ENCODE measurements around the gene KIAA1549.
"Not testable (repeated sequence)": the region's sequence is repeated elsewhere in the genome, so short reads cannot be mapped to it uniquely, and the experiment has no call there.

KIAA1549 gene

DNA sequence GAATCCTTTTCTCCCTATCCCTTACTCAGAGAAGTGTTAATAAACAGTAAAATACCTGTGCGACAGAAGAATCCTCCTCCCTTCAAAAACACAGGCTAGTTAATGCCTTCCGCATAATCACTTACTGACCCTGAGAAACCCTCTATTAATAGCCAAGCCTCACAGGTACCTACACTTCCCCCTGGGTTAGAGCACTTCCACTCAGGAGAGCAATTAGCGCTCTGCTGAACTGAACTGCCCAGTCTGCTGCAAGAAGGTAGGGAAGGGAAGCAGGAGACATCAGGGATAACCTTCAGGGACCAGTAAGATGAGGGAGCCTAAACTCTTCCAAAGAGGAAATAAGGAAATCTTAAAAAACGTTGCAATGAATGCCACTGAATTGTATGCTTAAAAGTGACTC lies 39.6 kb downstream of the KIAA1549 start:
- no peak for DNase-seq

GRCh38 chr7:138940602-138941001 lies 40.6 kb downstream of the KIAA1549 start:
- not testable (repeated sequence) for DNase-seq

DNA sequence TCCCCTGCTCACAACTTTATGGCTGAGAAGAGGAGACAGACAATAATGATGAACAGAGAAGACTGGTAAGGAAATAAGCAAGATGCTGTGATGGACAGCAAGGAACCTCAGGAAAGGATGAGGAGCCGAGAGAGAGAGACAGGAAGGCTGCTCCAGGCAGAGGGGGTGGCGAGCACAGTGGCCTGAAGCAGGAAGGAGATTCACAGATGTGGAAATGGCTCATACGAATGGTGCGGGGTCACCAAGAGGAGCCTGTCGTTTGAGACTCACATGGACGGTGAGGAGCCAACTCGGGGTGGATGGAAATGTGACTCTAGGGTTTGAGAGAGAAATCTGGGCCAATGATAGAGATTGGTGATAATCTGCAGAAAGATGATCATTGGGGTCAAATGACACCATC lies 43.7 kb downstream of the KIAA1549 start:
- no peak for DNase-seq

DNA sequence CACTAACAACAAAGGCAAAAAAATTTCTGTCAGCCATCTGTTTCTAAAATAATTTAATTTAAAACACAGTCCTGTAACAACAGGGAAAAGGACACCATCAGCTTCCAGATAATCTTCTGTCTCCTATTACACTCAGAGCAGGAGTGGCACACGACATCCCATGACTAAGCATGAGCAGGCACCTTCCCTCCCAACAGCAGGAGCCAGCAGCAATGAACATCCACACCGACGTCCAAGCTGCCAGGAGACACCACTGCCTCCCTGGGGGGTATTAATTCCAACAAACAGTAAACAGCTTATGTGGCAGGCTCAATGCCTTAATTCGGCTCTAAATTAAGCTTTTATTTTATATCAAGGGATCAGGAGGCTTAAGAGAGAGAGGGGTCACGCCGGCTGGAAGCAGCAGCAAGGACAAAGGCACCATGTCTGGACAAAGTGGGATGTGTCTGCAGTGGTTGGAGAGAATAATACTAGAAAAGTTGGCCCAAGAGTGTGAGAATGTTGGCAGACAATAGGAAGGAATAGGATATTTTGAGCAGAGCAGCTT lies 45.7 kb downstream of the KIAA1549 start:
- DNase-seq = no peak

- DNase-seq = no peak
These were observed 46.3 kb downstream of the KIAA1549 start for GRCh38 chr7:138934861-138935260.

GRCh38 chr7:138934367-138934766 lies 46.8 kb downstream of the KIAA1549 start:
- DNase-seq = no peak

DNA sequence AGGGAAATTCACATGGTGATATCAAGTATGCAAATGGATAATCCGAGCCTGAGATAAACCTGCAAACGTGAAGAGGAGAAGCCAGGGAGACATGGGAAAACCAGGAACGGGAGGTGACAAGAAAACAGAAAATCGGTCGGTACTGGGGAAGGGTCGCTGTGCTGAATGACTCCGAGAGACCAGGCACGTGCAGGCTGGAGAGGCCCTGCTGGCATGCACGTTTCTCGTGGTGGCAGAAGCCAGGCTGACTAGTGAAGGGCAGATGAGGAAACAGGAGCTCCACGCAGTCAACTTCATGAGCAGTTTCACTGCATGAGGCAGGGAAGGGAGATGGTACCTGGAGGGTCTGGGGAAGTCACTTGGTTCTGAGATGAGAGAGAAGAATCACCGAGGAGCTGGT lies 48.3 kb downstream of the KIAA1549 start:
- no peak for DNase-seq

GRCh38 chr7:138932427-138932826 lies 48.8 kb downstream of the KIAA1549 start:
- DNase-seq = no peak

GRCh38 chr7:138929969-138930368 lies 51.2 kb downstream of the KIAA1549 start:
- DNase-seq = no peak

- DNase-seq = no peak
These were observed 55.0 kb downstream of the KIAA1549 start for GRCh38 chr7:138926241-138926612.

DNA sequence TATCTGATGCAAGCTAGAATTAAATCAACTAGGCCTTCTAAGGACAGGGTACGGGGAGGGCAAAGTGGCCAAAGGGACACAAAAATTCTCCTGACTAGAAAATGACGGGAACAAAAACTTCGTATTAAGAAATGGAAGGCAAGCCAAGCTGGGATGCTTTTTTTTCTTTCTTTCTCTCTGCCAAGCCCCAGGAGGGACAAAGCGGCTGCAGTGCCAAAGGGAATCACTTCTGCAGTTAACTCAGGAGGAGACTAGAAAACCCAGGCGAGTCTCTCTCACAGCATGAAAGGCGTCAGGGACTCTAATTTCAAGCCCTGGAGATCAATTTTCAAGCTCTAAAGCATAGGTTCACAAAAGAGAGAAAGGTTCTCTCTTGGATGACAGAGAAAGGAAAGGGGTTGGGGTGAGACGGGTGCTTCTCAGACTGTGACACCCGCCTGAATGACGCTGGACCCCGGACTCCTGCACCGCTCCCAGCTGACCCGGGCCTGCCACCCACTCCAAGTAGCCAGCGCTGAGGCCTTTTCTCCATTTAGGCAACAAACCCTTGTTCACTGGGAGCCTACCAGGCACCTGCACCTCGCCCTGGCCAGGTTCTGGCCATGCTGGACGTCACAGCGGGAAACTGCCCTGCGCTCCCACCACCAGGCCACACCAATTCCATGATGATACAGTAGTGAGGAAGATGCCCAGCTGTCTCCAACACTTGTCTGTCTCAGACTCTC lies 56.5 kb downstream of the KIAA1549 start:
- DNase-seq = no peak

DNA sequence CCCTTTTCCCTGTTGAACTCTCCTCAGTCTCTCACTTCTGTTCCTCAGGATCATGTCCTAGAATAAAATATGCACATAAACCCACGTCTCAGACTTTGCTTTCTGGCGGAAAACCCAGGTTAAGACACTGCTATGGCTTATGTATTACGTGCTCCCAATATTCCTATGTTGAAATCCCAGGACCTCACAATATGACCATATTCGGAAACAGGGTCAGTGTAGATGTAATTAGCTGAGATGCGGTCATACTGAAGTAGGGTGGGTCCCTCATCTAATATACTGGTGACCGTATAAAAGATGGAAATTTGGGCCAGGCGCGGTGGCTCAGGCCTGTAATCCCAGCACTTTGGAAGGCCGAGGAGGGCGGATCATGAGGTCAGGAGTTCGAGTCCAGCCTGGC lies 59.9 kb downstream of the KIAA1549 start:
- no peak for DNase-seq

GRCh38 chr7:138919911-138920310 lies 61.3 kb downstream of the KIAA1549 start:
- no peak for DNase-seq

GRCh38 chr7:138919216-138919615 lies 62.0 kb downstream of the KIAA1549 start:
- DNase-seq = no peak

DNA sequence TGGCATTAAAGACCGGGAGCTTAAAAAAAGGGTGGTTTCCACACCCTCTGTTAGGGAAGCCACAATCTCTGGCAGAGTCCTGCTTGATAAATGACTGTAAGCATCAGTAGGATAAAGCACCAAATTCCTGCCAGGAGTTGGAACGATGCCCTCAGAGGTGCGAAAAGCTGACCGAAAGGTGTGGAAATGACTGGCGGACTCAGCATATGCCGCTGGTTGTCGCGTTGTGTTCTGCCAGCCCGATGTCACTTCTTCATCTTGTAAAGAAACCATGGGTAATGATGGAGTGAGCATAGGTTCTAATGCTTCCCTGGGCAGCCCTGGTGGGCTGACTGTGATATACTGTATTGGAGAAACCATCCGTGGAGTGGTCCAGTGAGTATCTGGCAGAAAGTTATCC lies 62.4 kb downstream of the KIAA1549 start:
- DNase-seq = no peak

GRCh38 chr7:138918176-138918575 lies 63.0 kb downstream of the KIAA1549 start:
- DNase-seq = no peak

GRCh38 chr7:138917771-138918170 lies 63.4 kb downstream of the KIAA1549 start:
- no peak for DNase-seq

- no peak for DNase-seq
These were observed 64.5 kb downstream of the KIAA1549 start for GRCh38 chr7:138916731-138917130.

DNA sequence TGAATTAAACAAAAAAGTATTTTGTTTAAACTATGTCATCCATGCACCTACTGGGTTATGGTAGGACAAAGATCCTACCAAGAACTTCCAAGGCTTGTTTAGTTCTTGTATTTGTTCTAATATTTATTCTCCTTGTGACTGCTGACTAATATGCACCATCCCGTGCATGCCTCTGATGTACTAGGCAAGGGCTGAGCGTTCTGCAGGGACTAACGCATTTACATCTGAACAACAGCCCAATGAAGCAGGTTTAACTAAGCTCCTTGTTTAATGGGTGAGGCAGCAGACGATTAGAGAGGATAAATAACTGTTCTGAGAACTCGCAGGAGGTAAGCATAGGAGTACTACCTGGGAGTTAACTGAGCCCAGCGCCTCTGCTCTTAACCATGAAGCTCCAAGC lies 64.9 kb downstream of the KIAA1549 start:
- no peak for DNase-seq

DNA sequence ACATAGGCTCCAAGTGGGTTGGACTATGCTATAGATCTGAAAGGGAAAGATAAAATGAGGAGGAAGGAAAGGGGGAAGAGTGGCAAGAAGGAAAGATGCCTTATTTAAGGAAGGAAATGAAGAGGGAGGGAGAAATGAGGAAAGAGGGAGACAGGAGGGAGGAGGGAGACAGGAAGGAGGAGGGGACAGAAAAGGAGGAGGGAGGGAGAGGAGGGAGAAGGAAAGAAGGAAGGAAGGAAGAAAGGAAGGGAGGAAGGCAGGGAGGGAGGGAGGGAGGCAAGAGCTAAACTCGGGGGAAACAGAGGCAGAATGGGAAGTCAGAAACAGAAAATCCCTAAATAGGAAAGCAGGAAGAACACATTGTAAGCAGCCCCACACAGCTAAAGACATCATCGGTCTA lies 67.4 kb downstream of the KIAA1549 start:
- DNase-seq = no peak

GRCh38 chr7:138911007-138911406 lies 70.2 kb downstream of the KIAA1549 start:
- no peak for DNase-seq

DNA sequence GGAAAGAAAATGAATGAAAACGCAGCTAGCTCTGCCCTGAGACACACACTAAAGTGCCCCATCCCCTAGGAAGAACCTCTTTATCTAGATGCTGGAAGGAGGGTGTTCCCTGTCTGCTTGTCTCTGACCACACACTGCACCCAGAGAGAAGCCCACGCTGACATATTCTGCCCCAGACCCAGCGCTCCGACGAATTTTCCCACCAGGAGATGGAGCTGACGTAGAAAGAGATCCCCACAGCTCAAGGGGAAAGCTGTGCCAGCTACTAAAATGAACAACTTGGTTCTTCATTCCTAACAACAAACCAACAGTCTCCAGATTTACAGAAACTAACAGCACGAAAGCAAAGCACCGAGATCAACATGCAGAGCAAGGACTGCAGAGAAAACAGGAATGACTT lies 73.3 kb downstream of the KIAA1549 start:
- DNase-seq = no peak

DNA sequence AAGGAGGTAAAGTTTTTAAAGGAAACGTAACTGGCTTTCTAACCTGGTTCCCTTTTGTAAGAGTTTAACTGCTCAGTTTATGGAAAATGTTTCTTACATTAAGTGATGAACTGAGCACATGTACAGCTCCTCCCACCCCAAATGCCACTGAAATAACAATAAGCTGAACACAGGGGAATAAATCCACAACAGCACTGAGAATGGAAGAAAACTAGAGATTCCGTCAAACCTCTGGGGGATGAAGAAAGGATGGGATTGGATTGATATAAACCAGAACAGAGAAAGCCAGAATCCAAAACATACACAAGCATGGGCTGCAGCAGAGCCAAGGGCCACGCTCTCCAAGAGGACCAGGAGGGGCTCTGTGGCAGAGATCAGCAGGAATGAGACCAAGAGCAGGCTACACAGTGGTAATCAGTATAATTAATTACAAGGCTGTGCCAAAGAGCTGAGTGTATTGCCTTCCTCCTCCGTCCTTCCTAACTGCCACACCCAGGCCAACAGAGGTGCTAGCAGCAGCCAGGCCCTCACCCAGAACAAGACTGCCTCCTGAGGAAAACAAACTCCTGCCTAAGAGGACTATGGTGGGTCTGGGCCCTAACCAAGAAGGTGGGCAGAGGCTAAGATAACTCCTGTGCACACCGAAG lies 73.9 kb downstream of the KIAA1549 start:
- no peak for DNase-seq

- no peak for DNase-seq
These were observed 77.2 kb downstream of the KIAA1549 start for GRCh38 chr7:138903859-138904435.
